GM19238 (cell line): ENCODE data around the gene RAB14.
"Not testable (repeated sequence)": the region's sequence is repeated elsewhere in the genome, so short reads cannot be mapped to it uniquely, and the experiment has no call there.

Experiments
- DNase-seq: peaks from one replicate; pipeline ENCODE4 v3.0.0; 2011; ENCODE audit warnings: low spot score; ENCODE audit not compliant: insufficient read length

RAB14 gene

DNA sequence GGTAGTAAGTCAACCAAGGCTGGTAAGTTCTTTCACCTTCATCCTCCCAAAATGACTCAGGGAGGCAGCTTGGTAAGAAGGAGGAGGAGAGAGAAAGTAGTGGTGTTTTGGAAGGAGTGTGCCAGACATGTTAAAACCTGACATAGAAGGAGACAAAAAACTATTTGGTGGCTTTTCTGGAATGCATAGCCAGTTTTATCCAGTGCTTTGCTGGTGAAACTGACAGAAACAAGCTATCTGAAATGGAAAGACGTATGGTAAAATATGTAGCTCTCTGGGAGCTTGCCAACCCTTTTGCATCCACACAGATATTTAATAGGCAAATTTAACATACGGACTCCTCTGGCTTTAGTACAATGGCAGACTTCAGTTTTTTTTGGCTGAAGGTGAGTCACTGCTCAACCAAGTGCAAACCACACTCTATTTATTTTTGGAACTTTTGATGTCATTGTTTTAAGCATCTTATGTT is 45.4 kb downstream of the RAB14 start:
- DNase-seq: peak; percentile 7

DNA sequence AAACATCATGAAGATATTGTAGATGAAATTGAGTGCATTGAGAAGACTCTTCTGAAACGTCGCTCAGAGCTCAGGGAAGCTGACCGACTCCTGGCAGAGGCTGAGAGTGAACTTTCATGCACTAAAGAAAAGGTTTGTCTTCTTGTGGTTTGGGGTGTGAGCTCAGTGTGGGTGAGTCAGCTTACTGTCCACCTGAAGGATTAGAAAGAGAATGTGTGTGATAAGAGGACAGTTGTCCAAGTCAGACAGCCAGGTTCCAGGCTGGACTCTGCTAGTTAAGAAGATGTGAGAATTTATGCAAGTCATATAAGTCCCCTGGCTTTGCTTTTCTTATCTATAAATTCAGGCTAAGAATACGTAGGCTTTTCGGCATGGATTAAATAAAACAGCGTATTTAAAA is 46.9 kb downstream of the RAB14 start:
- no peak for DNase-seq

DNA sequence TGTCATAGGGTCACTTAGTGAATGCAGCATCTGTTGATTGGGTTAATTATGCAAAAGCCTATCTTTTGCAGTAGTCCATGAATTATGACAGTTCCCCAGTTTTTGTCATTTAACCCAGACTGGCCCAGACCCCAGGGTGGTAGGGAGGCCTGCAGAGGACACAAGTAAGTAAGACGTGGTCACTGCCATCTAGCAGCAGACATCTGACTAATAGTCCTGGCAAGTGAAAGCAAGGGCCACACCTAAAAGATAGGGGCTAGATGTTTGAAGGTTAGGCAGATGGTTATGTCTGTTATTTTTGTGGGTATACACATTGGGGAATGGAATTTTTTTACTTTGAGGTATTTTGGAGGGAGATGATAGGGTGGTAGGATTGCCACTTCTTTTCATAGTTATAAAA is 48.0 kb downstream of the RAB14 start:
- no peak for DNase-seq

GRCh38 chr9:121150188-121150587 is 51.5 kb downstream of the RAB14 start:
- DNase-seq: no peak

DNA sequence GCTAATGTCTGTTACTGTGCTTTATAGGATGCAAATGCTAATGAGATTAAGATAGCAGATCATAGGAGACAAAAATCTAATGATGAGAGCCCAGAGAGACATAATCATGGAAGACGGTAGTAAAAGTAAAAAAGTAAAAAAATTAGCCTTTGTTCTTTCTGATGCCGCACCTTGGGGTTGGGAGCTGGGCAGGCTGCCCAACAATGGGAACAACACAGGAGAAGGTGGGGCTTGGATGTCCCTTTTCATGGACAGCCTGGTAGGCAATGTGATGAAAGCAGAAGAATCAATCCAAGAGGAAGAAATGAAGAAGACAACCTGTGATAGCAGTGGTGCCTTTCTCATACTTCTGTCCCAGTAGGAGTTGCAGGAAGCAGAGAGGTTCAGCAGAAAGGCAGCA is 57.2 kb downstream of the RAB14 start:
- DNase-seq: no peak

GRCh38 chr9:121143771-121144170 is 57.9 kb downstream of the RAB14 start:
- no peak for DNase-seq

DNA sequence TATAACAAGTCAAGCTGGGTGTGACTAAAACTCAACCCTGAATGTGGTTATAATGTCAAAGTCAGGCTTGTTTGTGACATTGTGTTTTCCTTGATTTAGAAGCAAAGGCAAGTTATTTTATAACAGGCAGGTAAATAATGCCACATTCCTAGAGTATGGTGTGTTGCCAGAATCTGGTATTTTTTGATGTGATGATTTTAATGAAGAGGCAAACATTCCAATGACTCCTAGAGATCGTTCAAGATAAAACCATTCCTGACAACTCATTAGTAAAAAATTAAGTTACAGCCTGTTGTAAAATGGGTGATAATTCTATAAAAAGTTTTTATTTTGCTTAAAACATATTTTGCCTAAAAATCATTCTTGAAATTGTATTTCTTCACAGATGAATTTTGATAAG is 60.0 kb downstream of the RAB14 start:
- no peak for DNase-seq

- DNase-seq: no peak
Measured at GRCh38 chr9:121141306-121141705, 60.4 kb downstream of the RAB14 start.

DNA sequence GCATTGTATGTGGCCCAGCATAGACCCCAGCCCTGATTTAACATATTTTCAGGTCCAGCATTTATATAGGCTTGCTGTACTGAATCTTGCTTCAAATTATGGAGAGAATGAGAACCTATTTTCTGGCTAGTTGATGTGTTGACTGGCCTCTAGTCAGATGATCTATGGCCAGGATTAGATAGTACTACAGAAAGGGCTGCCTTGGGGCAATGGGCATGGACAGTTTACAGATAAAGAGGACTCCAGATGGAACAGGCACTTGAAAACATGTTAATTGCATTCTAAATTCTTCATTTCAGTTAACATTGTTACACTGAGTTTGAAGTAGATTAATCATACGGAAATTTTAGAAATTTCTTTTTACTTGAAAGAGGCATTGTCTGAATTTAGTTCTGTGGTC is 61.5 kb downstream of the RAB14 start:
- DNase-seq: no peak

- DNase-seq: no peak
Measured at GRCh38 chr9:121138973-121139372, 62.7 kb downstream of the RAB14 start.

- DNase-seq: no peak
Measured at GRCh38 chr9:121138561-121138960, 63.1 kb downstream of the RAB14 start.

GRCh38 chr9:121135642-121136041 is 66.0 kb downstream of the RAB14 start:
- DNase-seq: no peak

DNA sequence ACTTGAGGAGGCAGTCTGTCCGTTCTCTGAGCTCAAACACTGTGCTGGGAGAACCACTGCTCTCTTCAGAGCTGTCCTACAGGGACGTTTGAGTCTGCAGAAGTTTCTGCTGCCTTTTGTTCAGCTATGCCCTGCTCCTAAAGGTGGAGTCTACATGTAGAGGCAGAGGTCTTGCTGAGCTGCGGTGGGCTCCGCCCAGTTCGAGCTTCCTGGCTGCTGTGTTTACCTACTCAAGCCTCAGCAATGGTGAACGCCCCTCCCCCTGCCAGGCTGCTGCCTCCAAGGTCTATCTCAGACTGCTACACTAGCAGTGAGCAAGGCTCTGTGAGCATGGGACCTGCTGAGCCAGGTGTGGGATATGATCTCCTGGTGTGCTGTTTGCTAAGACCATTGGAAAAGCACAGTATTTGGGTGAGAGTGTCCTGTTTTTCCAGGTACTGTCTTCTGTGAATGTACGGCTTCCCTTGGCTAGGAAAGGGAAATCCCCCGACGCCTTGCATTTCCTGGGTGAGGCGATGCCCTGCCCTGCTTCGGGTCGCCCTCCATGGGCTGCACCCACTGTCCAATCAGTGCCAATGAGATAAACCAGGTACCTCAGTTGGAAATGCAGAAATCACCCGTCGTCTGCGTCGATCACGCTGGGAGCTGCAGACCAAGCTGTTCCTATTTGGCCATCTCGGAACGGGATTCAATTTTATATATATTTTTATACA is 68.4 kb downstream of the RAB14 start:
- DNase-seq: no peak

DNA sequence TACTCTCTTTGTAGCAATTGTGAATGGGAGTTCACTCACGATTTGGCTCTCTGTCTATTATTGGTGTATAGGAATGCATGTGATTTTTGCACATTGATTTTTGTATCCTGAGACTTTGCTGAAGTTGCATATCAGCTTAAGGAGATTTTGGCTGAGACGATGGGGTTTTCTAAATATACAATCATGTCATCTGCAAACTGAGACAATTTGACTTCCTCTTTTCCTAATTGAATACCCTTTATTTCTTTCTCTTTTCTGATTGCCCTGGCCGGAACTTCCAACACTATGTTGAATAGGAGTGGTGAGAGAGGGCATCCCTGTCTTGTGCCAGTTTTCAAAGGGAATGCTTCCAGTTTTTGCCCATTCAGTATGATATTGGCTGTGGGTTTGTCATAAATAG is 72.3 kb downstream of the RAB14 start:
- not testable (repeated sequence) for DNase-seq
